H1 (cell line): ENCODE measurements around the gene TMEM245. TPM values are rescaled to one million over a fixed set of nuclear protein-coding genes. Genes with fewer than 3 reads are reported as not detected.

Experiments
- ATF3 ChIP-seq: IDR thresholded peaks from 2 replicates; pipeline ENCODE4 v1.6.1; 2011; ENCODE audit warnings: low read depth, mild to moderate bottlenecking, low read length; ENCODE audit not compliant: insufficient read depth
- HDAC6 ChIP-seq: IDR thresholded peaks from one replicate; pipeline ENCODE4 v1.7.1; 2012; ENCODE audit warnings: low read depth, mild to moderate bottlenecking, inconsistent platforms, low read length, moderate library complexity
- polyA plus RNA-seq, 7 experiments: library from polyadenylated mRNA; depleted of rRNA in 3 of 7; stranded (reverse) in 5 of 7; unstranded in 2 of 7; fragments of >200 nt in 5 of 7; fragments of 200-250 nt in 2 of 7; gene quantifications; 1 replicate in 5 of 7; 2 replicates in 1 of 7; 4 replicates in 1 of 7; pipeline versions ENCODE4 v1.2.1 to v1.2.3, GENCODE V29; 2011 to 2013; ENCODE audit warnings: missing spikeins in 2 of 7, mixed read lengths in 2 of 7
- total RNA-seq: library from RNA; stranded (reverse); fragmentation: NEBNext Ultra II Directional; extraction: Animal tissue kit (Norgen Biotek cat#: 25700); gene quantifications from 2 replicates; pipeline ENCODE4 v1.2.1, GENCODE V29; 2021

TMEM245 gene
- total and polyA plus RNA-seq, 2 of the 8 experiments (the other 6 are each of a cell fraction or from before 2014, with no cell fraction given) = 44.3 to 45.8 TPM

GRCh38 chr9:109156708-109157107 is 37.0 kb upstream of the TMEM245 start (continued):
- TF ChIP-seq HDAC6 (no peak), ATF3 (no peak)
